Keratinocyte (primary cell): ENCODE results near the gene FDX1.

Experiments
- CTCF ChIP-seq, 3 experiments: IDR thresholded peaks in 1 of 3; conservative IDR thresholded peaks in 1 of 3; optimal IDR thresholded peaks in 1 of 3; 2 replicates in 2 of 3; 3 replicates in 1 of 3; pipeline versions ENCODE3 to v1.5.1; 2011; ENCODE audit warnings: low read length in 3 of 3, mild to moderate bottlenecking in 3 of 3, moderate library complexity in 2 of 3, control low read depth in 1 of 3, inconsistent platforms in 1 of 3; ENCODE audit not compliant: insufficient read depth in 2 of 3; ENCODE audit errors: extremely low read depth in 1 of 3
- EZH2 ChIP-seq: IDR thresholded peaks from one replicate; pipeline ENCODE4 v1.6.1; 2012; ENCODE audit warnings: inconsistent platforms, mild to moderate bottlenecking, low read length, moderate library complexity

- TF ChIP-seq CTCF (optimal IDR thresholded peaks at IDR 0.05 in 1 of 3, IDR thresholded peaks at IDR 0.05 in 1 of 3, conservative IDR thresholded peaks at IDR 0.05 in 1 of 3; ENCODE audit: extremely low read depth in 1 of 3, insufficient read depth in 2 of 3, low read length in 3 of 3) (no peak), EZH2 (no peak)
Measured at GRCh38 chr11:110431051-110431672, 1.4 kb downstream of the FDX1 start.
